Measurements from ENCODE around the gene MBL2.

The MBL2 gene

DNA sequence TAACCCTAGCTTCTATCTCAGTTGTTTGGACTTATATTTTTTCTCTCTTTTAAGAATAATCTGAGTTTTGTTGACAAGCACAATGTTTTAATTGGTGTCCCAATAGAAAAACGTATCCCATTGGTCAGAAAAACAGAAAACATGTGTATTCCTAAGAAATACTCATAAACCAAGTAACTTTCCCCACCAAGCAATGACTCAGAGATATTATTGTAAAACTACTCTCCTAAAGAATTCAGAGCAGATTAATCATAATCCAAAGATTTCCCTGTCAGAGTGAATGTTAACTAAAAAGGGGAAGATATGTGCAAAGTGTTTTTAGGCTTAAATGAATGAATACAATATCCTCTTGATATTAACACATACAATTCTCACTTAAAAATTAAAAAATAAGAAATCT, 29.4 kb upstream of the MBL2 start:
- H3K27me3 ChIP-seq (ENCODE audit: insufficient read depth, low read length) = no peaks in the 10 kb centered on the region
- H3K18ac ChIP-seq (ENCODE audit: low read length) = no peak overlapping the region
- no peak overlapping the region for H4K8ac ChIP-seq (ENCODE audit: low read depth, low read length)
- no peaks in the 10 kb centered on the region for H3K79me1 ChIP-seq (ENCODE audit: low read length)
- H3K4ac ChIP-seq (ENCODE audit: low read depth, low read length) = no peak overlapping the region
- H2AK5ac ChIP-seq (ENCODE audit: low read length) = no peak overlapping the region
- H2AFZ ChIP-seq (ENCODE audit: insufficient read depth, low read length, poor library complexity) = no peak overlapping the region
- H3K9me3 ChIP-seq (ENCODE audit: insufficient read depth, low read depth, low read length) = no peaks in the 10 kb centered on the region
- no peak overlapping the region for H3K23ac ChIP-seq (ENCODE audit: low read length)
- H3K4me1 ChIP-seq (ENCODE audit: control insufficient read depth in 1 of 2, insufficient read depth in 2 of 2, low read length in 2 of 2) = no peaks in the 10 kb centered on the region
- H2BK120ac ChIP-seq (ENCODE audit: insufficient read depth, low read length, poor library complexity) = no peak overlapping the region
- no peak overlapping the region for H3K27ac ChIP-seq (ENCODE audit: low read depth, low read length)
- H3K36me3 ChIP-seq (ENCODE audit: control insufficient read depth in 1 of 2, insufficient read depth in 2 of 2, low read length in 2 of 2) = no peaks in the 10 kb centered on the region
- H3K14ac ChIP-seq (ENCODE audit: low read length) = no peak overlapping the region
- no peak overlapping the region for H4K91ac ChIP-seq (ENCODE audit: low read depth, low read length)
- H3K79me2 ChIP-seq (ENCODE audit: control insufficient read depth, insufficient read depth, low read length, poor library complexity) = no peaks in the 10 kb centered on the region
- H3K9ac ChIP-seq (ENCODE audit: low read length) = no peak overlapping the region
- no peak overlapping the region for H2BK12ac ChIP-seq (ENCODE audit: low read length)
- H4K12ac ChIP-seq (ENCODE audit: low read depth, low read length) = no peak overlapping the region
- H3K4me3 ChIP-seq (ENCODE audit: low read depth, low read length) = no peak overlapping the region
- DNase-seq = peak in 1 of 2 donors; percentile 28
- WGBS (ENCODE audit: extremely low coverage, insufficient coverage, insufficient read length) = no CpG with 5 or more reads among the region's 1 CpG
- no peak overlapping the region for H2BK5ac ChIP-seq (ENCODE audit: low read depth, low read length, poor library complexity)
- no peak overlapping the region for H3K4me2 ChIP-seq (ENCODE audit: low read length)

DNA sequence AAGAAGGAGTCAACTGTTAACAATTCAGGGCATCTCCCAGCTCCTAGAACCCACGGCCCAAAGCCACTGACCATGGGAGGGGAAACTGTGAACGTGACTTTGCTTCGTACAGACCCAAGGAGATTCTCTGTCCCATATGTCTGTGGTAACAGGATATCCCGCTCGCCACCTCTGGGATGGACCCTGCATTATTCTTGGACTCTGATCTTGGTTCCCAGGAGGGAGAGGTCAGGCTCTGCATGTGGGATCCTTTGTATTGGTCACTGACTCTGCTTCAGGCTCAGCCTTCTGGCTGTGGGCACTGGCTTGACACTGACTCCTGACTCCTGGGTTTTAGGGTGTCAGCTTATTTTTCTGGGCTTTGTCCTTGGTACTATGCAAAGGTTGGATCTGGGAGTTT, 13.5 kb upstream of the MBL2 start:
- H3K9ac ChIP-seq (ENCODE audit: low read length) = no peak overlapping the region
- H3K23ac ChIP-seq (ENCODE audit: low read length) = no peak overlapping the region
- no peak for DNase-seq
- no peak overlapping the region for H2AFZ ChIP-seq (ENCODE audit: insufficient read depth, low read length, poor library complexity)
- H3K4me2 ChIP-seq (ENCODE audit: low read length) = no peak overlapping the region
- H3K4me1 ChIP-seq (ENCODE audit: control insufficient read depth in 1 of 2, insufficient read depth in 2 of 2, low read length in 2 of 2) = no peaks in the 10 kb centered on the region
- H2BK120ac ChIP-seq (ENCODE audit: insufficient read depth, low read length, poor library complexity) = no peak overlapping the region
- H4K91ac ChIP-seq (ENCODE audit: low read depth, low read length) = no peak overlapping the region
- no peak overlapping the region for H3K4me3 ChIP-seq (ENCODE audit: low read depth, low read length)
- no peaks in the 10 kb centered on the region for H3K27me3 ChIP-seq (ENCODE audit: insufficient read depth, low read length)
- no peak overlapping the region for H2BK5ac ChIP-seq (ENCODE audit: low read depth, low read length, poor library complexity)
- no peak overlapping the region for H2BK12ac ChIP-seq (ENCODE audit: low read length)
- H3K9me3 ChIP-seq (ENCODE audit: insufficient read depth, low read depth, low read length) = no peaks in the 10 kb centered on the region
- no peaks in the 10 kb centered on the region for H3K79me2 ChIP-seq (ENCODE audit: control insufficient read depth, insufficient read depth, low read length, poor library complexity)
- no peak overlapping the region for H3K4ac ChIP-seq (ENCODE audit: low read depth, low read length)
- no peak overlapping the region for H3K18ac ChIP-seq (ENCODE audit: low read length)
- no peaks in the 10 kb centered on the region for H3K79me1 ChIP-seq (ENCODE audit: low read length)
- no peak overlapping the region for H2AK5ac ChIP-seq (ENCODE audit: low read length)
- H3K14ac ChIP-seq (ENCODE audit: low read length) = no peak overlapping the region
- no CpG with 5 or more reads among the region's 5 CpGs for WGBS (ENCODE audit: extremely low coverage, insufficient coverage, insufficient read length)
- no peak overlapping the region for H4K8ac ChIP-seq (ENCODE audit: low read depth, low read length)
- no peak overlapping the region for H3K27ac ChIP-seq (ENCODE audit: low read depth, low read length)
- no peaks in the 10 kb centered on the region for H3K36me3 ChIP-seq (ENCODE audit: control insufficient read depth in 1 of 2, insufficient read depth in 2 of 2, low read length in 2 of 2)
- H4K12ac ChIP-seq (ENCODE audit: low read depth, low read length) = no peak overlapping the region

DNA sequence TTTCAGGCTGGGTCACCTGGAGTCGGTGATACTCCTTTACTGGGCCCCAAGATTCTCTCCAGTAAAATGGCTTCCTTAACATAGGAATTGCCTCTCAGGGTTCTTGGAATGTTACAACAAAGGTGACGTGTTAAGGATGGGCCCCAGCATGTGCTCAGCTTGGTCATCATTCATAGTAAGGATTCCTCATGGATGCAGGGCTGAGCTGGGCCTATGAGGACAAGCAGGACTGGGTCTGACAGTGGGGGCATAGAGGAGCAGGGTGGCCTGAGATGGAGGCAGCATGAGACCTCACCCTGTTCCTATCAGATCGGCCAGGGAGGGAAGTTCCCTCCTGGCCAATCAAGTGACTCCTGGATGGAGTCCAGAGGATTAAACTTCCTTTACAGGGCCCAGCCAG, 12.8 kb upstream of the MBL2 start:
- Histone ChIP-seq H4K91ac (ENCODE audit: low read depth, low read length) (no peak overlapping the region), H3K36me3 (ENCODE audit: control insufficient read depth in 1 of 2, insufficient read depth in 2 of 2, low read length in 2 of 2) (no peaks in the 10 kb centered on the region), H3K4ac (ENCODE audit: low read depth, low read length) (no peak overlapping the region), H3K79me1 (ENCODE audit: low read length) (no peaks in the 10 kb centered on the region), H3K14ac (ENCODE audit: low read length) (no peak overlapping the region), H2BK120ac (ENCODE audit: insufficient read depth, low read length, poor library complexity) (no peak overlapping the region), H3K4me3 (ENCODE audit: low read depth, low read length) (no peak overlapping the region), H2AFZ (ENCODE audit: insufficient read depth, low read length, poor library complexity) (no peak overlapping the region), H2AK5ac (ENCODE audit: low read length) (no peak overlapping the region), H4K8ac (ENCODE audit: low read depth, low read length) (no peak overlapping the region), H3K4me1 (ENCODE audit: control insufficient read depth in 1 of 2, insufficient read depth in 2 of 2, low read length in 2 of 2) (no peaks in the 10 kb centered on the region), H3K27me3 (ENCODE audit: insufficient read depth, low read length) (no peaks in the 10 kb centered on the region), H3K4me2 (ENCODE audit: low read length) (no peak overlapping the region), H3K9ac (ENCODE audit: low read length) (no peak overlapping the region), H2BK5ac (ENCODE audit: low read depth, low read length, poor library complexity) (no peak overlapping the region), H4K12ac (ENCODE audit: low read depth, low read length) (no peak overlapping the region), H3K79me2 (ENCODE audit: control insufficient read depth, insufficient read depth, low read length, poor library complexity) (no peaks in the 10 kb centered on the region), H2BK12ac (ENCODE audit: low read length) (no peak overlapping the region), H3K23ac (ENCODE audit: low read length) (no peak overlapping the region), H3K18ac (ENCODE audit: low read length) (no peak overlapping the region), H3K9me3 (ENCODE audit: insufficient read depth, low read depth, low read length) (no peaks in the 10 kb centered on the region), H3K27ac (ENCODE audit: low read depth, low read length) (no peak overlapping the region)
- no CpG with 5 or more reads among the region's 3 CpGs for WGBS (ENCODE audit: extremely low coverage, insufficient coverage, insufficient read length)
- DNase-seq = no peak

DNA sequence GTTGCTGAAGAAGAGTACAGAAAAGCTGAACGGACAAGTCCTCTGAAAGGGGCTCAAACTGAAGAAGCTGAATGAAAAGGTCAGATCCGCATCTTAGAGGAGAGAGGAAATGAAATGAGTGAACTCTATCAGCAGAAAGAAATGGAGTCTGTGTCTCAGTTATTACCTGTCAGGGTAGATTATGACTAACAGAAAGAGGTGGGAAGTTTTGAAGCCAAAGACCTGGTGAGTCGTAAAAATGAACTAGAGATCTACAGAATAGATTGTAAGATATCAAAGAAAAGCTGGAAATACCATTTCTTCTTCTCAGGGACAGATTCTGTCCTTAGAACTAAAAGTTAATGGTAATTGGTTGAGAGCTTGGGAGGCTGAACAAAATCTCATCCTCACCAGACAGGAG, 11.1 kb upstream of the MBL2 start:
- Histone ChIP-seq H2BK12ac (ENCODE audit: low read length) (no peak overlapping the region), H3K18ac (ENCODE audit: low read length) (no peak overlapping the region), H3K9ac (ENCODE audit: low read length) (no peak overlapping the region), H4K8ac (ENCODE audit: low read depth, low read length) (no peak overlapping the region), H3K9me3 (ENCODE audit: insufficient read depth, low read depth, low read length) (no peaks in the 10 kb centered on the region), H2AFZ (ENCODE audit: insufficient read depth, low read length, poor library complexity) (no peak overlapping the region), H2AK5ac (ENCODE audit: low read length) (no peak overlapping the region), H3K4me3 (ENCODE audit: low read depth, low read length) (no peak overlapping the region), H3K14ac (ENCODE audit: low read length) (no peak overlapping the region), H3K79me2 (ENCODE audit: control insufficient read depth, insufficient read depth, low read length, poor library complexity) (no peaks in the 10 kb centered on the region), H4K91ac (ENCODE audit: low read depth, low read length) (no peak overlapping the region), H3K23ac (ENCODE audit: low read length) (no peak overlapping the region), H3K36me3 (ENCODE audit: control insufficient read depth in 1 of 2, insufficient read depth in 2 of 2, low read length in 2 of 2) (no peaks in the 10 kb centered on the region), H3K4me1 (ENCODE audit: control insufficient read depth in 1 of 2, insufficient read depth in 2 of 2, low read length in 2 of 2) (no peaks in the 10 kb centered on the region), H4K12ac (ENCODE audit: low read depth, low read length) (no peak overlapping the region), H3K4me2 (ENCODE audit: low read length) (no peak overlapping the region), H2BK5ac (ENCODE audit: low read depth, low read length, poor library complexity) (no peak overlapping the region), H2BK120ac (ENCODE audit: insufficient read depth, low read length, poor library complexity) (no peak overlapping the region), H3K4ac (ENCODE audit: low read depth, low read length) (no peak overlapping the region), H3K79me1 (ENCODE audit: low read length) (no peaks in the 10 kb centered on the region), H3K27ac (ENCODE audit: low read depth, low read length) (no peak overlapping the region), H3K27me3 (ENCODE audit: insufficient read depth, low read length) (no peaks in the 10 kb centered on the region)
- DNase-seq = no peak
- WGBS (ENCODE audit: extremely low coverage, insufficient coverage, insufficient read length) = no CpG with 5 or more reads among the region's 3 CpGs

DNA sequence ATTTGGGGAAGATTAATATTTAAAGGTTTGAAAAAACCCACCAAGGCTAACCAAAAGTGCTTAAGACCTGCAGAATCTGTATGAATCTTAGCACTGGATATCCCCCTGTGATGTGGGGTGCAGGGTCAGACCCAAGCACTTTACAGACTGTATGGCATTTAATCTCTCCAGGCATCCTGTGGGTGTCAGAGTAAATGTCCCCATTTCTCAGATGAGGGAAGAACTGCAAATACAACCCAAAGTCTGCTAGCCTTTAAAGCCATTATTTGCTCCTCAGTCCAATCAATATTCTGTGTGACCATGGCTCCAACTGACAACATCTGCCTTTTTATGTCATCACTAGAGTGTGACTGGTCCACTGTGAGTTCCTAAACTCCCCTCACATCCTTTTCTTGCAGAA, 10.0 kb upstream of the MBL2 start:
- H3K4me1 ChIP-seq (ENCODE audit: control insufficient read depth in 1 of 2, insufficient read depth in 2 of 2, low read length in 2 of 2) = no peaks in the 10 kb centered on the region
- no peak overlapping the region for H2BK120ac ChIP-seq (ENCODE audit: insufficient read depth, low read length, poor library complexity)
- no peak for DNase-seq
- no peak overlapping the region for H4K91ac ChIP-seq (ENCODE audit: low read depth, low read length)
- no peaks in the 10 kb centered on the region for H3K27me3 ChIP-seq (ENCODE audit: insufficient read depth, low read length)
- no peak overlapping the region for H3K14ac ChIP-seq (ENCODE audit: low read length)
- no peak overlapping the region for H3K4me3 ChIP-seq (ENCODE audit: low read depth, low read length)
- no peaks in the 10 kb centered on the region for H3K36me3 ChIP-seq (ENCODE audit: control insufficient read depth in 1 of 2, insufficient read depth in 2 of 2, low read length in 2 of 2)
- no peak overlapping the region for H2BK5ac ChIP-seq (ENCODE audit: low read depth, low read length, poor library complexity)
- no peak overlapping the region for H2AFZ ChIP-seq (ENCODE audit: insufficient read depth, low read length, poor library complexity)
- no peaks in the 10 kb centered on the region for H3K79me2 ChIP-seq (ENCODE audit: control insufficient read depth, insufficient read depth, low read length, poor library complexity)
- no peak overlapping the region for H3K27ac ChIP-seq (ENCODE audit: low read depth, low read length)
- no peak overlapping the region for H4K8ac ChIP-seq (ENCODE audit: low read depth, low read length)
- no peaks in the 10 kb centered on the region for H3K79me1 ChIP-seq (ENCODE audit: low read length)
- H3K9ac ChIP-seq (ENCODE audit: low read length) = no peak overlapping the region
- no peak overlapping the region for H4K12ac ChIP-seq (ENCODE audit: low read depth, low read length)
- H3K4me2 ChIP-seq (ENCODE audit: low read length) = no peak overlapping the region
- H2AK5ac ChIP-seq (ENCODE audit: low read length) = no peak overlapping the region
- no peak overlapping the region for H2BK12ac ChIP-seq (ENCODE audit: low read length)
- H3K4ac ChIP-seq (ENCODE audit: low read depth, low read length) = no peak overlapping the region
- H3K9me3 ChIP-seq (ENCODE audit: insufficient read depth, low read depth, low read length) = no peaks in the 10 kb centered on the region
- H3K23ac ChIP-seq (ENCODE audit: low read length) = no peak overlapping the region
- no peak overlapping the region for H3K18ac ChIP-seq (ENCODE audit: low read length)

Data from trophoblast cell (in vitro differentiated cells and primary cell).